HUES64 (cell line): ENCODE results near the gene PEX16.

Experiments
- H3K27ac ChIP-seq: 2 replicates; pipeline ENCODE4 v1.7.0; 2013; ENCODE audit warnings: low read depth, low read length, inconsistent platforms
- H3K27me3 ChIP-seq: 2 replicates; pipeline ENCODE4 v1.6.1; 2013; ENCODE audit warnings: mild to moderate bottlenecking, low read length; ENCODE audit not compliant: insufficient read depth
- H3K36me3 ChIP-seq: 2 replicates; pipeline ENCODE4 v1.6.1; 2013; ENCODE audit warnings: mild to moderate bottlenecking, low read length; ENCODE audit not compliant: insufficient read depth
- H3K4me1 ChIP-seq: 2 replicates; pipeline ENCODE4 v1.6.1; 2013; ENCODE audit warnings: mild to moderate bottlenecking, low read length, moderate library complexity; ENCODE audit not compliant: insufficient read depth
- H3K4me3 ChIP-seq: 2 replicates; pipeline ENCODE4 v1.5.1; 2013; ENCODE audit warnings: mild to moderate bottlenecking, low read length, moderate library complexity
- H3K9ac ChIP-seq: 2 replicates; pipeline ENCODE4 v1.6.1; 2013; ENCODE audit warnings: mild to moderate bottlenecking, low read depth, low read length
- H3K9me3 ChIP-seq: 2 replicates; pipeline ENCODE4 v1.6.1; 2013; ENCODE audit warnings: low read depth, low read length; ENCODE audit not compliant: insufficient read depth
- WGBS: fragments of 150-250, 120-280 bp; methylation state at CpG from one replicate; pipeline ENCODE4 v1.1.7; 2013; ENCODE audit warnings: missing lambda C conversion rate; 5-methylcytosine and 5-hydroxymethylcytosine counted together

PEX16 gene

DNA sequence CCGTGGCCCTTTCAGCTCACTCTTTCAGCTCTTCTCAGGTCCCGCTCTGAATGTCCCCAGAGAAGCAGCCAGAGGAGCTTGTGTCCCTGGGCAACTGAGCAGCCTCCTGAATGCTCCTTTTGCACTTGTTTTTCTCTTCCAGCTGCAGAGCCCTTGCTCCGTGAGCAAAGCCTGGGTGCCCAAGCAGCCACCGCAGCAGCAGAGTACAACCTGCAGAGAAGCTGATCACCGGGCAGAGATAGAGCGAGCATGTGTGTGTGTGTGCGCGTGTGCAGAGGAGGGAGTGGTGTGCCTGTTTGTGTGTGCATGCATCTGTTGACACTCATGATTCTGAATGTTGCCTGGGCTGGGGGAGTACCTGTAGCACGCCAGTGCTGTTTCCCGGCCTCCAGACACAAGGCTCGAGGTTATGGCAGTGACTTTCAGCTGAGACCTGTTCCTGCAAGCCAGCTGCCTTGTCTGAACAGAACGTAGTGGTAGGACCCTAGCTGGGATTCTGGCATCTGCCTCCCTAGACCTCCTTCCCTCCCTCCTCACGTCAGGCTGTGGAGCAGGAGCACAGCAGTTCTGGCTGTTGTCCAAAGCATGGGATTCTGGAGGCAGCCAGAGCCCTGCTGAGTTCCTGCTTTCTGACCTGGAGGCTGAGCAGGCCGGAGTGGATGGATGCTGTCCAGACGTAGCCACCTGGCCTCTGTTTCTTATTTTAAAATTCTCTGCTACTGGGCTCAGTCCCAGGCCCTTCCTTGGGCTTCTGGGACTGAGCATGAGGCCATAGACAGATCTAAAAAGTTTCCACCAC is 36.7 kb downstream of the PEX16 start:
- H3K9me3 ChIP-seq: no peaks in the 10 kb centered on the region
- peaks cover 2% of the 10 kb centered on the region; the same call in 1 of the 2 replicates for H3K27me3 ChIP-seq
- peaks cover 7% of the 10 kb centered on the region for H3K36me3 ChIP-seq
- H3K9ac ChIP-seq: no peak overlapping the region
- H3K27ac ChIP-seq: no peak overlapping the region
- H3K4me3 ChIP-seq: no peak overlapping the region
- peaks cover 12% of the 10 kb centered on the region for H3K4me1 ChIP-seq
- 93% methylated on average over 15 of the region's 15 CpGs for WGBS

DNA sequence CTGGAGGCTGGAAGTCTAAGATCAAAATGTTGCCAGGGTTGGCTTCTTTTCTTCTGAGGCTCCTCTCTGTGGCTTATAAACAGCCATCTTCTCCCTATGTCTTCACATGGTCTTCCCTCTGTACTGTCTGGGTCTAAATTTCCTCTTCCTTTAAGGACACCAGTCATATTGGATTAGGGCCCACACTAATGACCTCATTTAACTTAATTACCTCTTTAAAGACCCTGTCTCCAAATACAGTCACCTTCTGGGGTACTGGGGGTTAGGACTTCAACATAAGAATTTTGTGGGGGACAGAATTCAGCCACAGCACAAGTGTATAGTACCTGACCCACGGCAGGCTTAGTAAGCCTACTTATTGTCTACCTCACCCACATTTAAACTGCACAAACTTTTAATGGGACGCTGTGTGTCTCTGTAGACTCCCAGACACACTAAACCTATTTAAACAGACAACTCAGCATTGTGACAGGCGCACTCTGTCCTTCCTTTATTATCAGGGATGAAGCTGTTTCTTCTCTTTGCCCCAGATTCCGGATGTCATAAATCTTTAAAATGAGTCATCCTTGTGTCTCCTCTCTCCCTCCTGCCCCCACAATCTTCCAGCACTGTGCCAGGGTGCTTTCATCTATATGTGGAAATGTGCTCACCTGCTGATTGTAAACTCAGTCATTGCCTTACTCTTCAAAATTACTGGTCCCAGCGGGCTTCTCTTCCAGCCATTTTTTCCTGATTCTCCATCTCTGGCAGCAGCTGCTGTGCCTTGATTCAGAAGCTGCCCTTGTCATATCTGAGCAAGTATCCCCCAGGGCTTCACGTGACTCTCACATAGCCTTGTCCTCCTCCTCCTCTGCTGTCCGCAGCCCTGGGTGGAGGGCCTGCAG is 37.6 kb downstream of the PEX16 start:
- H3K27ac ChIP-seq: no peak overlapping the region
- WGBS: 92% methylated on average over 7 of the region's 7 CpGs
- no peak overlapping the region for H3K4me3 ChIP-seq
- H3K27me3 ChIP-seq: no peaks in the 10 kb centered on the region
- no peak overlapping the region for H3K9ac ChIP-seq
- peaks cover 17% of the 10 kb centered on the region for H3K4me1 ChIP-seq
- H3K36me3 ChIP-seq: peaks cover 7% of the 10 kb centered on the region
- H3K9me3 ChIP-seq: no peaks in the 10 kb centered on the region

DNA sequence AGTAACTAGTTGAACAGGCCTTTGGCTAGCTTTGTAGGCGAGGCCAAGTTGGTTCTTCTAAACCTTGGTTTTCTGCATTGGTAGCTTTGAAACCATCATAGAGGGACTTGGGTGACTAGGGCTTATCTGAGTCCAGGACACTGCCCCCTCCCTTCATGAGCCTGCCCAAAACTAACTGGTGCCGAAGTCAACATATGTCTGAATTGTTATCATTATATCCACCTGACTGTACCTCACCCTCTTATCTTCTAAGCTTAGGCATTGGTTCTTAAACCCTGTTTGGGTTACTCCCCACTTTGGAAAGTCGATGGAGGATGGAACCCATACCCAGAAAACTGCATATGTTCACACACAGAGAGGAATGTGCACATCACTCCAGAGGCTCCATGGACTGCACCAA is 39.8 kb downstream of the PEX16 start:
- H3K9me3 ChIP-seq: no peaks in the 10 kb centered on the region
- H3K4me1 ChIP-seq: peaks cover 22% of the 10 kb centered on the region
- 95% methylated on average over 3 of the region's 3 CpGs for WGBS
- no peaks in the 10 kb centered on the region for H3K27me3 ChIP-seq
- H3K27ac ChIP-seq: no peak overlapping the region
- no peak overlapping the region for H3K9ac ChIP-seq
- no peak overlapping the region for H3K4me3 ChIP-seq
- H3K36me3 ChIP-seq: peaks cover 14% of the 10 kb centered on the region

DNA sequence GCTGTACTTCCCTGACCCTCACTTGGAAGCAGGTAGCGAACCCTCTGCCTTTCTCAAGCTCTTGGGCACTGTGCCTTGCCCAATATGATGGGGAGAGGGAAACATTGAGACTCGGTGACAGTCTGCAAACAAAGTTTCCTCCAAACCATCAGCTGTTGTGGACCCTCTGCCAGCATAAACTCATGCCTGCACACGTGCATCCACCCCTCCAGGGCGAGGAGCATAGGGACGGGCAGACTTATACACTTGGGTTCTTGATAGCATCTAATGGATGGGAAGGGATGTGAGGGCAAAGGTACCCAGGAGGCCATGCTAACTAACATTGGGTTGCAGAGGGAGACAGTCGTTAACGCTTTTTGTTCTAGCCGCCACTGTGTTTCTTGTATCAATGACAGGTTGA is 40.5 kb downstream of the PEX16 start:
- Histone ChIP-seq H3K27ac (no peak overlapping the region), H3K9me3 (no peaks in the 10 kb centered on the region), H3K27me3 (no peaks in the 10 kb centered on the region), H3K4me3 (no peak overlapping the region), H3K36me3 (peaks cover 14% of the 10 kb centered on the region), H3K9ac (no peak overlapping the region), H3K4me1 (peaks cover 23% of the 10 kb centered on the region)
- 96% methylated on average over 8 of the region's 8 CpGs for WGBS

DNA sequence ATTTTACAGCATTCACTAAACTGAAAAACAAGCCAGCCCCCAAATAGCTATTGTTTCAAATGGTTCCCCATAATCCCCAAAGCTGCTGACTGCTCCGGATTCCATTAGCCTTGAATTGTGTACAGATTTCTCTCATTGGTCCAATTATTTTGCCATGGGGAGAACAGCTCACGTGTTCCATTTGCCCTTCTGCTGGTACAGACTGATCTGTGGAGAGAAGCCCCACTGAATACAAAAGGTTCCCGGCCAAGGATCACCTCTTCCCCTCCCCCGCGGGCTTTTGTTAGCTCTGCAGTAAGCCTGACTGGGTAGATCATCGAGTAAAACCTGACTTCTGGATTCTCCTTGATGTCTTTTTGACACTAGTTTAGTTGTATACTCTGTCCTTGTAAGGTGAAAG is 41.3 kb downstream of the PEX16 start:
- no peaks in the 10 kb centered on the region for H3K9me3 ChIP-seq
- H3K27me3 ChIP-seq: no peaks in the 10 kb centered on the region
- WGBS: 53% methylated on average over 6 of the region's 6 CpGs
- no peak overlapping the region for H3K4me3 ChIP-seq
- no peak overlapping the region for H3K27ac ChIP-seq
- peaks cover 20% of the 10 kb centered on the region for H3K36me3 ChIP-seq
- peaks cover 23% of the 10 kb centered on the region for H3K4me1 ChIP-seq
- H3K9ac ChIP-seq: no peak overlapping the region

DNA sequence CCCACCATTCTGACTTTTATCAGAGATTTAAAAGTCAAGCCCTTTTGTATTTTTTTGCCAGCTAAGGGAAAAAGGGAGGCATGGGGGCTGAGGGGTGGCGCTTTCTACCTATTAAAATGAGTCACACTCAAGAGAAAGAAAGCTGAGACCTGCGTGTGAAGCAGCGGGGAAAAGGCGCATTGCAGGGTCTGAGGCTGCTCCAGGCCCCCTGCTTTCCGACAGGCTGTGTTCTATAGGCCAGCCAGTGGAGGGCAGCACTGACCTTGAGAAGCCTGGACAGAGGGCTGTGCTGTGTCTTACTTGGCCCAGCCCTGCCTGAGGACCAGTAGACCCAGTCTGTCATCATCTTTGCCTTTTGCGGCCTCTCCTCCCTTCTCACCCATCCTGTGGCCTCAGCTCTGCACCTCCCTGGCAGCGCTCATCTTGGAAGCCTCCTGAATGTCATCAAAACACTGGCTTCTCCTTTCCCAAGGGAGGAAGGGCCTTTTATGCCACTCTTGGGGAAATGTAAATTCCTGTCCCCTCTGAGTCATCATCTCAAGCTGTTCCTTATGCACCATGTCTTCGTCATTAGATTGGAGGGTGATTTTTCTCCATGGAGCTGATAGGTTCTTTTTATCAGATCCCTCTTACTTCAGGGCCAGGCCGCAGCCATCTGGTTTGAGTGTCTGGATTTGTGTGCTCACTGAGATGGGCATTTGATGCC is 44.9 kb downstream of the PEX16 start:
- Histone ChIP-seq H3K27ac (no peak overlapping the region), H3K27me3 (no peaks in the 10 kb centered on the region), H3K36me3 (peaks cover 44% of the 10 kb centered on the region), H3K4me1 (peaks cover 23% of the 10 kb centered on the region), H3K9me3 (no peaks in the 10 kb centered on the region), H3K4me3 (no peak overlapping the region), H3K9ac (no peak overlapping the region)
- WGBS: 34% methylated on average over 9 of the region's 9 CpGs

DNA sequence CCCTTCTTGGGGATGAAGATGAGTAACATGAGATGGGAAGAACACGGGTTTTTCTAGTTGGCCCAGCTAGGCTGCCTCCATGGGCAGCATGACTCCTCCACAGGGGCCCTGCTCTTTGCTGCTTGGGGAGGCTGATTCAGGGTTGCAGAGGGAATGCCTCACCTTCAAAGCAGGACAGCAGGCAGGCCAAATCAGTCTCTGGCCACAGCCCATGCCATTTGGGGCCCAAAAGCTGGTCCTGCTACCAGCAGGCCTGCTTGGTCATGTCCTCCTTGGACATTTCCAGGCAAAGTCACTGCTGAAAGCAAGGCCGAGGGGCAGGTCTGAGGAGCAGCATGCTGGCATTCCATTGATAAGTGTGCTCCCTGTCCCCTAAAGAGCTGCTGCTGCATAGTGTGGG is 46.0 kb downstream of the PEX16 start:
- Histone ChIP-seq H3K4me3 (no peak overlapping the region), H3K27ac (no peak overlapping the region), H3K4me1 (peaks cover 18% of the 10 kb centered on the region), H3K27me3 (no peaks in the 10 kb centered on the region), H3K9ac (no peak overlapping the region), H3K9me3 (no peaks in the 10 kb centered on the region), H3K36me3 (peaks cover 54% of the 10 kb centered on the region)
- WGBS: 95% methylated on average over 2 of the region's 2 CpGs

DNA sequence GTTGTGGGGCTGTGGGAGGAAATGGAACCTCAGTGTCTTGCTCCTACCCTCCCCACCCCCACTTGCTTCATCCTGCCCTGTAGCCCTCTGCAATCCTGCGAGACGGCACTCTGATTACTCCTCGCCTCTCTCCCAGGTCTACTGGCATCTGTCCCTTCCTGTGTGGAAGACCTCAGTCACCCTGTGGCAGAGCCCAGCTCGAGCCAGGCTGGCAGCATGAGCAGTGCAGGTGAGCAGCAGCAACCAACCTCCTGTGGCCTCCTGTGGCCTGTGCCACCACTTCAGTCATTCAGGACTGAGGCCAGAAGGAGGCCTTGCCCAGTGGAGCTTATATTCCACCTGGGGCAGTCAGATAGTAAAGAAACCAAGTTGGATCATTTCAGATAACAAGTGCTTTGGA is 47.0 kb downstream of the PEX16 start:
- H3K9me3 ChIP-seq: no peaks in the 10 kb centered on the region
- no peaks in the 10 kb centered on the region for H3K27me3 ChIP-seq
- no peak overlapping the region for H3K27ac ChIP-seq
- peaks cover 8% of the 10 kb centered on the region; the same call in 1 of the 2 replicates for H3K4me1 ChIP-seq
- WGBS: 92% methylated on average over 4 of the region's 4 CpGs
- peaks cover 54% of the 10 kb centered on the region for H3K36me3 ChIP-seq
- H3K9ac ChIP-seq: no peak overlapping the region
- H3K4me3 ChIP-seq: no peak overlapping the region

DNA sequence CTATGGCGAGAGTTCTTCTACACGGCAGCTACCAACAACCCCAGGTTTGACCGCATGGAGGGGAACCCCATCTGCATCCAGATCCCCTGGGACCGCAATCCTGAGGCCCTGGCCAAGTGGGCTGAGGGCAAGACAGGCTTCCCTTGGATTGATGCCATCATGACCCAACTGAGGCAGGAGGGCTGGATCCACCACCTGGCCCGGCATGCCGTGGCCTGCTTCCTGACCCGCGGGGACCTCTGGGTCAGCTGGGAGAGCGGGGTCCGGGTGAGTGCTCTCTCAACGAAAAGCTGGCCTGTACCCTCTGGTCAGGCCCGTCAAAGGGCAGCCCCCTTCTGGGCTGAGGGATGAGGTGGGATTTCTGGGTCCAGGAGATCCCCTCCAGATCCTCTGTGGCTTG is 48.1 kb downstream of the PEX16 start:
- Histone ChIP-seq H3K4me3 (no peak overlapping the region), H3K4me1 (peaks cover 6% of the 10 kb centered on the region; the same call in 1 of the 2 replicates), H3K27me3 (no peaks in the 10 kb centered on the region), H3K36me3 (peaks cover 54% of the 10 kb centered on the region), H3K9ac (no peak overlapping the region), H3K27ac (no peak overlapping the region), H3K9me3 (no peaks in the 10 kb centered on the region)
- 91% methylated on average over 12 of the region's 12 CpGs for WGBS

DNA sequence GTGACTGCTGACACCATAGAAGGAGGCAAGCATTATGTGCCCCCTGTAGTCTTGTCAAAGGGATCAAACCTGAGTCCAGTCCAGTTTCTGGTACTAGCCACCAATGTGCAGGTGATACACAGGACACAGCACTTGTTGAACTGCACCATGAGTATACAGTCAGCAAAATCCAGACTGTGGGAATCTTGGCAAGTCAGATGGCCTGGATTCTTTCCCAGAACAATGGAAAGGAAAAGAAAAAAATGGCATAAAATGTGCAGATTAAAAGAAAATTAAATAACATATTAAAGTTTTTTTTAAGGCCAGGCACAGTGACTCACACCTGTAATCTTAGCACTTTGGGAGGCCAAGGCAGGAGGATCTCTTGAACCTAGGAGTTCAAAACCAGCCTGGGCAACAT is 53.6 kb downstream of the PEX16 start:
- Histone ChIP-seq H3K9me3 (no peaks in the 10 kb centered on the region), H3K27ac (no peak overlapping the region), H3K4me1 (no peaks in the 10 kb centered on the region), H3K36me3 (peaks cover 57% of the 10 kb centered on the region), H3K27me3 (no peaks in the 10 kb centered on the region), H3K9ac (no peak overlapping the region), H3K4me3 (no peak overlapping the region)
